Epithelial cell of proximal tubule (primary cell): ENCODE data around the gene ARMH2. TPM values are rescaled to one million over a fixed set of nuclear protein-coding genes. Genes with fewer than 3 reads are reported as not detected.

Source experiments
- DNase-seq: peaks from one replicate; pipeline ENCODE4 v3.0.0-alpha.2; 2011; ENCODE audit warnings: low read depth
- H3K4me3 ChIP-seq: 2 replicates; pipeline ENCODE4 v1.5.1; 2011; ENCODE audit warnings: low read depth, mild to moderate bottlenecking, low read length
- CTCF ChIP-seq: conservative IDR thresholded peaks from 2 replicates; pipeline ENCODE4 v1.5.1; 2012; ENCODE audit warnings: low read depth, mild to moderate bottlenecking, low read length
- total RNA-seq: library from RNA; depleted of rRNA; stranded (reverse); fragments of >200 nt; gene quantifications from 2 replicates; pipeline ENCODE4 v1.2.3, GENCODE V29; 2015

Gene ARMH2
- total RNA-seq, 1 donor from 2014 or later = not detected

- H3K4me3 ChIP-seq = no peak overlapping the region
- no peak for TF ChIP-seq CTCF
- no peak for DNase-seq
Measured at GRCh38 chr6:24838994-24839393, 40.3 kb upstream of the ARMH2 start.

GRCh38 chr6:24838081-24838480 is 39.4 kb upstream of the ARMH2 start:
- TF ChIP-seq CTCF = no peak
- no peak overlapping the region for H3K4me3 ChIP-seq
- no peak for DNase-seq

- no peak for TF ChIP-seq CTCF
- no peak for DNase-seq
- H3K4me3 ChIP-seq = no peak overlapping the region
Measured at GRCh38 chr6:24836109-24836508, 37.4 kb upstream of the ARMH2 start.

GRCh38 chr6:24833711-24834386 is 35.1 kb upstream of the ARMH2 start:
- no peak for DNase-seq
- H3K4me3 ChIP-seq = no peak overlapping the region
- no peak for TF ChIP-seq CTCF

GRCh38 chr6:24832794-24833193 is 34.1 kb upstream of the ARMH2 start:
- no peak overlapping the region for H3K4me3 ChIP-seq
- DNase-seq = no peak
- no peak for TF ChIP-seq CTCF

- DNase-seq = no peak
- no peak for TF ChIP-seq CTCF
- no peak overlapping the region for H3K4me3 ChIP-seq
Measured at GRCh38 chr6:24831771-24832716, 33.3 kb upstream of the ARMH2 start.
